ENCODE data around the gene PHKA1. TPM values are rescaled to one million over a fixed set of nuclear protein-coding genes. Genes with fewer than 3 reads are reported as not detected.
"Not testable (repeated sequence)": the region's sequence is repeated elsewhere in the genome, so short reads cannot be mapped to it uniquely, and the experiment has no call there.

The PHKA1 gene
- total RNA-seq: 1 to 10 TPM in 3 of 4 donors, under 1 TPM in 1; 0.76 to 4.0 (median 2.5) TPM

DNA sequence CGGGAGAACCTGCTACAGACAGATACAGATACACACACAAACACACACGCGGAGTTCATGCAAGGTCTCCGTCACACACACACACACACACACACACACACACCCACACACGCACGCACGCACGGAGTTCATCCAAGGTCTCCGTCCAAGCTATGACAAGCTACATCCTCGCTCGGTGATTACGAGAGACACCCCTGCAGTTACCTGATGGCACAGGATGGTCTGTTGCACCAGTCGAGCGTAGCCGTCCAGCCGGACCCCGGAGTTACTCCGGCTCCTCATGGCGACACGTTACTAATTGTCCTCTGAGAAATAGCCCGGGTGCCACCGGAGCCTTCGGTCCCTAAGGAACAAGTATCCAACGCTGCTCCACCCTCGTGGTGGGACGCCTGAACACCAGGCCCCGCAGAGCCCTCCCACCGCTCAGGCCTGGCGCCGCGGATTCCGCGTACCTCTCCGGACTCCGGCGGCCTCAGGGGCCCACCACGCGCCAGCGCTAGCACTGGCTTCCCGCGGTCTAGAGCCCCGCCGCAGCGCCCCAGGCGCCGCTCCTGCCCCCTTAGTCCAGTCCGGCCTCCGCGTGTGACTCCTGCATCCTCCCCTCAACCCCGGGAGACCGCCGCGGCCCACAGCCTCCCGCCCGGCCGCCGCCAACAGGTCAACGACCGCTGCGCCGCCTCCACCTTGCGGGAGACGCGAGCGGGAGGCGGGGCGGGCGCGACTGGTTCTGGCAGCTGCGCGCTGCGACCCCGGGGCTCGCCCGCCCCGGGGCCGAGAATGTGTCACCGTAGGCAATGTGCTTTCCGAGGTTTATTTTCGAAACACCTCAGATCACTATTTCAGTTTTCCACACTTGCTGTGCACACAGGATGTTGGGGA is at the start of gene PHKA1:
Gene PHKA1, minus strand, starts transcription at position 708 of the 879 bp plus-strand sequence. Its CDS starts 426 bp downstream, at position 282.
- peak within 1 kb of the TSS; percentile 30 for H3K4me3 ChIP-seq (ENCODE audit: low read depth, poor library complexity, severe bottlenecking)
- intact Hi-C loops (cut with DNase I; ENCODE audit: low total_unique reads): not testable (repeated sequence)
- WGBS, 2 donors: 2 to 41% methylated on average over 32 to 70 of the region's 80 CpGs
- peak in 1 of 2 donors; percentile 14 for DNase-seq (ENCODE audit: low spot score in 2 of 2)

DNA sequence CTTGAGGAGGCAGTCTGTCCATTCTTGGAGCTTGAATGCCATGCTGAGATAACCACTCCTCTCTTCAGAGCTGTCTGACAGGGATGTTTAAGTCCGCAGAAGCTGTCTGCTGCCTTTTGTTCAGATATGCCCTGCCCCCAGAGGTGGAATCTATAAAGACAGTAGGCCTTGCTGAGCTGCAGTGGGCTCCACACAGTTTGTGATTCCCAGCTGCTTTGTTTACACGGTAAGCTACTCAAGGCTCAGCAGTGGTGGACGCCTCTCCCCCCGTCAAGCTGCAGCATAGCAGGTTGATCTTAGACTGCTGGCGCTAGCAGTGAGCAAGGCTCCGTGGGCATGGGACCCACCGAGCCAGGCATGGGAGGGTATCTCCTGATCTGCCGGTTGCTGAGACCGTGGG is 46.3 kb upstream of the PHKA1 start:
- H3K4me3 ChIP-seq (ENCODE audit: low read depth, poor library complexity, severe bottlenecking); DNase-seq (ENCODE audit: low spot score in 2 of 2); intact Hi-C loops (cut with DNase I; ENCODE audit: low total_unique reads): not testable (repeated sequence)
- WGBS, 2 donors: no CpG with 5 or more reads among the region's 9 CpGs

DNA sequence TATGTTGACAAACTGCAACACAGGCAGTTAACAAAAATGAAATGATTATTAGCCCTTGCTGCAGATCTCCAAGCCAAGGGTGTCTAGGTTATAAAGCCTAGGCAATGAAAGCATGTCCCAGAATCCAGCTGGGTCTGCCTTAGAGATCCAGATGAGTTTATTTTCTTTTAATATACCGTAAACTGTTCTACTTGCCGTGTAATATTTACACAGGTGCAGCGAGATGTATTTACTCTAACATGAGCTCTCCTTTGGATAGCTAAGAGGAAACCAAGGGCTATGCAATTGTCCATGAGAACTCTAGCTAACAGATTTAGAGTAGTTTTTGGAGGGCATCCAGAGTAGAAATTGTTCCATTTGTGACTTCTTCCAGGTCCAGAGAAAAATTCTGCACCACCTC is 34.4 kb upstream of the PHKA1 start:
- H3K4me3 ChIP-seq (ENCODE audit: low read depth, poor library complexity, severe bottlenecking); intact Hi-C loops (cut with DNase I; ENCODE audit: low total_unique reads); DNase-seq (ENCODE audit: low spot score in 2 of 2): not testable (repeated sequence)
- no CpG with 5 or more reads among the region's 3 CpGs for WGBS, 2 donors

DNA sequence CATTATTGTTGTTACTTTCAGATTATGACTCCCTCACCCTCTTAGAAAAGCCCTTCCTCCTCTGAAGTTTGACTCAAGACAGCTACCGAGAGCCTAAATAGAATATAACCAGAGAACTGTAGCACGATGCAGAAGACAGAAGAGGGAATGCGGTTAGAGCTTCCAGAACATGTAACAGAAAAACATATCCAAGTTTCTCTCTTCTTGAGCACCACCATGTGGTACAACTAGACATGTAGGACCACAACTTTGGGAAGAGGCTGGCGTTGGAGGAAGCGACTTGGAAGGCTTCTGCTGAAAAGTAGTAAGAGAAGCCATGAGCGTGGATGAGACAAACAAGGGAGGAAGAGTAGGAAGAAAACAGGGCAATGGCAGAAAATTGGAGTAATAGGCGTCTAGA is 31.4 kb upstream of the PHKA1 start:
- WGBS, 2 donors: no CpG with 5 or more reads among the region's 7 CpGs
- intact Hi-C loops (cut with DNase I; ENCODE audit: low total_unique reads); H3K4me3 ChIP-seq (ENCODE audit: low read depth, poor library complexity, severe bottlenecking); DNase-seq (ENCODE audit: low spot score in 2 of 2): not testable (repeated sequence)

DNA sequence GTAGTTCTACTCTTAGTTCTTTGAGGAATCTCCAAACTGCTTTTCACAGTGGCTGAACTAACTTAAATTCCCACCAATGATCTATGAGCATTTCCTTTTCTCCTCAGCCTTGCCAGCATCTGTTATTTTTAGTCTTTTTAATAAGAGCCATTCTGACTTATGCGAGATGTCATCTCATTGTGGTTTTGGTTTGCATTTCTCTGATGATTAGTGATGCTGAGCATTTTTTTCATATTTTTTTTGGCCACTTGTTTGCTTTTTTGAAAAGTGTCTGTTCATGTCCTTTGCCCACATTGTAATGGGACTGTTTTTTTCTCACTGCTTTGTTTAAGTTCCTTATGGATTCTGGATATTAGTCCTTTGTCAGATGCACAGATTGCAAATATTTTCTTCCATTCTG is 21.5 kb upstream of the PHKA1 start:
- H3K4me3 ChIP-seq (ENCODE audit: low read depth, poor library complexity, severe bottlenecking): no peak overlapping the region
- no peak for DNase-seq (ENCODE audit: low spot score in 2 of 2)
- TF ChIP-seq, protein P1, sequence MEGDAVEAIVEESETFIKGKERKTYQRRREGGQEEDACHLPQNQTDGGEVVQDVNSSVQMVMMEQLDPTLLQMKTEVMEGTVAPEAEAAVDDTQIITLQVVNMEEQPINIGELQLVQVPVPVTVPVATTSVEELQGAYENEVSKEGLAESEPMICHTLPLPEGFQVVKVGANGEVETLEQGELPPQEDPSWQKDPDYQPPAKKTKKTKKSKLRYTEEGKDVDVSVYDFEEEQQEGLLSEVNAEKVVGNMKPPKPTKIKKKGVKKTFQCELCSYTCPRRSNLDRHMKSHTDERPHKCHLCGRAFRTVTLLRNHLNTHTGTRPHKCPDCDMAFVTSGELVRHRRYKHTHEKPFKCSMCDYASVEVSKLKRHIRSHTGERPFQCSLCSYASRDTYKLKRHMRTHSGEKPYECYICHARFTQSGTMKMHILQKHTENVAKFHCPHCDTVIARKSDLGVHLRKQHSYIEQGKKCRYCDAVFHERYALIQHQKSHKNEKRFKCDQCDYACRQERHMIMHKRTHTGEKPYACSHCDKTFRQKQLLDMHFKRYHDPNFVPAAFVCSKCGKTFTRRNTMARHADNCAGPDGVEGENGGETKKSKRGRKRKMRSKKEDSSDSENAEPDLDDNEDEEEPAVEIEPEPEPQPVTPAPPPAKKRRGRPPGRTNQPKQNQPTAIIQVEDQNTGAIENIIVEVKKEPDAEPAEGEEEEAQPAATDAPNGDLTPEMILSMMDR (IDR thresholded peaks at IDR 0.05): no peak
- no peak for TF ChIP-seq POLR2A (IDR thresholded peaks at IDR 0.05)
- intact Hi-C loops (cut with DNase I; ENCODE audit: low total_unique reads): no loop called here
- 50 to 83% methylated on average over 1 of the region's 1 CpG for WGBS, 2 donors

DNA sequence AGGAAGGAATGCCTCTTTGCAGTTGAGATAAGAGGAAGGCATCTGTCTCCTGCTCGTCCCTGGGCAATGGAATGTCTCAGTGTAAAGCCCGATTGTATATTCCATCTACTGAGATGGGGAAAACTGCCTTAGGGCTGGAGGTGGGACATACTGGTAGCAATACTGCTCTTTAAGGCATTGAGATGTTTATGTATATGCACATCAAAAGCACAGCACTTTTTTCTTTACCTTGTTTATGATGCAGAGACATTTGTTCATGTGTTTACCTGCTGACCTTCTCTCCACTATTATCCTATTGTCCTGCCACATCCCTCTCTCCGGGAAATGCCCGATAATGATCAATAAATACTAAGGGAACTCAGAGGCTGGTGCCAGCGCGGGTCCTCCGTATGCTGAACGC is 19.5 kb upstream of the PHKA1 start:
- intact Hi-C loops (cut with DNase I; ENCODE audit: low total_unique reads); DNase-seq (ENCODE audit: low spot score in 2 of 2); H3K4me3 ChIP-seq (ENCODE audit: low read depth, poor library complexity, severe bottlenecking): not testable (repeated sequence)
- WGBS, 2 donors: 44 to 58% methylated on average over 6 to 8 of the region's 8 CpGs

DNA sequence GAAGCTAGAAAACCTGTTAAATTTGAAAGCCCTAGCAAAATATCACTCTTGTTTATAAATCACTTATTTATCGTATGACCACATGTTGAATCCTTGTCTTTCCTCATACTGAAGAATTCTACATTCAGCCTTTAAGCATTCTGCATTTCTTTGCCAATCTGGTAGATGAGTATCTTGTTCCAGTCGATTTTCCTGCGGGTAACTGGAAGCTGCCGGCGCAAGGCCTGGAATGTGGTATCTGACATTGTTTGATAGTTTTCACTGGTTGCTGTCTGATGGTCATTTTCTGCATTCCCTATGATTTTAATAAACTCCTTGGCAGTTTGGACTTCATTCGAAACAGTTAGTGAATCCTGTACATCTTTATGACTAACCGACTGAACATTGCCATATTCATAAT is 13.7 kb upstream of the PHKA1 start:
- no peak overlapping the region for H3K4me3 ChIP-seq (ENCODE audit: low read depth, poor library complexity, severe bottlenecking)
- 86 to 91% methylated on average over 7 of the region's 7 CpGs for whole genome bisulfite sequencing, 2 donors
- no peak for TF ChIP-seq POLR2A (IDR thresholded peaks at IDR 0.05)
- TF ChIP-seq, protein P1 (IDR thresholded peaks at IDR 0.05): no peak

DNA sequence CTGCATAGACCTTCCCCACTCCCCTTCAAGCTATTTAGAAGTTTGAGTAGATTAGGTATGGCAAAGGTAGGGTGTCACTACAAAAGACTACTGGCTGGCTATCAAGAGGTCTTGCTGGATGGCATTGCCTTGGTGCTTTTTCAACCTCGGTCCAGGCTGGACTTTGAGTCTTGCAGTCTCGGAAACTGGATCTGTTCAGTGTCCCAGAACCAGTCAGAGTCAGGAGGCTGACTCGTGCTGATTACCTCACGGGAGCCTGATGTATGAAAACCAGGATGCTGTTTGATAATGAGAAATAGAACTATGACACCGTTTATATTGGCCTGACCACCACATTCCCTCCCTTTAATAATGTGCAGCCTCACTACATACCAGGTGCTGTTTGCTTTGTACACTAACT is 2.7 kb upstream of the PHKA1 start:
- DNase-seq (ENCODE audit: low spot score in 2 of 2): no peak
- TF ChIP-seq, protein P1 (IDR thresholded peaks at IDR 0.05): no peak
- TF ChIP-seq POLR2A (IDR thresholded peaks at IDR 0.05): no peak
- intact Hi-C loops (cut with DNase I; ENCODE audit: low total_unique reads): no loop called here
- H3K4me3 ChIP-seq (ENCODE audit: low read depth, poor library complexity, severe bottlenecking): no peak overlapping the region
- WGBS, 2 donors: 73 to 74% methylated on average over 5 of the region's 5 CpGs

More for the DNA sequence above, 13.7 kb upstream of the PHKA1 start:
- DNase-seq (ENCODE audit: low spot score in 2 of 2): no peak
- intact Hi-C loops (cut with DNase I; ENCODE audit: low total_unique reads): no loop called here

All from lower leg skin (tissue), 4 donors.